Fibroblast of pulmonary artery (primary cell): ENCODE data around the gene SYVN1.

Experiments used
- DNase-seq: peaks from one replicate; pipeline ENCODE4 v3.0.0-alpha.2; 2010; ENCODE audit warnings: low read depth
- H3K4me3 ChIP-seq: replicated peaks from 2 replicates; pipeline ENCODE4 v1.5.1; 2011; ENCODE audit warnings: low read depth, mild to moderate bottlenecking, control low read depth, low read length, moderate library complexity
- CTCF ChIP-seq: IDR thresholded peaks from 2 replicates; pipeline ENCODE4 v1.5.1; 2011; ENCODE audit warnings: mild to moderate bottlenecking, control low read depth, low read length, inconsistent platforms; ENCODE audit errors: missing control alignments

SYVN1 gene

GRCh38 chr11:65163684-65164083 is 29.4 kb upstream of the SYVN1 start:
- no peak for TF ChIP-seq CTCF
- no peak for DNase-seq
- H3K4me3 ChIP-seq: no peak overlapping the region

- no peak overlapping the region for H3K4me3 ChIP-seq
- DNase-seq: no peak
- no peak for TF ChIP-seq CTCF
These were observed 26.3 kb upstream of the SYVN1 start for GRCh38 chr11:65160643-65161042.

- no peak for TF ChIP-seq CTCF
- H3K4me3 ChIP-seq: no peak overlapping the region
- no peak for DNase-seq
These were observed 24.7 kb upstream of the SYVN1 start for GRCh38 chr11:65159012-65159411.

GRCh38 chr11:65157336-65157735 is 23.0 kb upstream of the SYVN1 start:
- TF ChIP-seq CTCF: no peak
- no peak overlapping the region for H3K4me3 ChIP-seq
- no peak for DNase-seq

GRCh38 chr11:65156926-65157325 is 22.6 kb upstream of the SYVN1 start:
- H3K4me3 ChIP-seq: no peak overlapping the region
- TF ChIP-seq CTCF: no peak
- no peak for DNase-seq

GRCh38 chr11:65156256-65156655 is 21.9 kb upstream of the SYVN1 start:
- TF ChIP-seq CTCF: no peak
- no peak overlapping the region for H3K4me3 ChIP-seq

GRCh38 chr11:65152122-65152521 is 17.8 kb upstream of the SYVN1 start:
- H3K4me3 ChIP-seq: no peak overlapping the region
- no peak for TF ChIP-seq CTCF
- no peak for DNase-seq

More at GRCh38 chr11:65156256-65156655, 21.9 kb upstream of the SYVN1 start:
- DNase-seq: no peak
